Measurements from ENCODE around the gene AKR1A1.
A peak's percentile ranks its signal among the peaks of the same experiment; 100 is the strongest.
"Not testable (repeated sequence)": the region's sequence is repeated elsewhere in the genome, so short reads cannot be mapped to it uniquely, and the experiment has no call there.

Gene AKR1A1

DNA sequence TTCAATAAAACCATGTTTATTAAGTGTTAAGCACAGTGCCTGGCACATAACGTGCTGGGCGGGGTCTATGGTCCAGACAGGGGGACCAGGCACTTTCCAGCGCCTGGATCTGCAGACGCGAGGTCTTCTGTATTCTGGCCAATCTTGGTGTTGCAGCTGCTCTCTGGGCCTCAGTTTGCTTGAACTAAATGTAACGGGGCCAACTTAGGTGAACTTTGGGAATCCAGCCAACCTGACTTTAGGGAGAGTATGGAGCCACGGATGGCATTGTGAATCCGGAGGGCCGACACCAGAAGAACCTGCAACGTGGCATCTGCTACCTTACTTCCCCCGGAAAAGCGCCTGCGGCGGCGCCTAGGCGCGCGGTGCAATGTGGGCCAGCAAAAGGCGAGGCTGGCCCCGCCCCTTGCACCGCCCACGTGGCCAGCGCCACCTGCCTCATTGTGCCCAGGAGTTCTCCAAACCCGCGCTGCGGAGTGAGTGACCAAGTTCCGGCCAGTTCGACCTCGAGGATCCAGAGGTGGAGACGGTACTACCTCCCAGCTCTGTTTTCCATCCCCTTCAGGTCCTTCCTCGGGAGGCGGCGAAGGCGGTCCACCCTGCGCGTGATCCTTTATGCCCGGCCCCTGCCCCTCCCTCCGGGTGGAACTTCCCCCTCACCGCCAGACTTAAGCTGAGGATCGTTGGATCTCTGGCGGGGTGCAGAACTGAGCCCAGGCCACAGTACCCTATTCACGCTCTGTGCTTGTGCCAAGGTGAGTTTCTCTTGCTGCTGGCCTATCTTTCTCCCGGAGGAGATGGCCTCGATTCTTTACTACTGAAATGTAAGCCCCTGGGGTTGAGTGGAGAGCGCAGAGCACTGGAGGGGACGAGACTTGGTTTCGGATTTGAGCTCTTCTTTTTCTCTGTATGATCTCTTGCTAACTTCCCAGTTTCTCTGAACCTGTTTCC is at the start of gene AKR1A1:
Gene AKR1A1, plus strand, starts transcription at position 426 of the 951 bp plus-strand sequence. CDS start 10,969 bp downstream, outside the sequence.
- DNase-seq = peak; percentile 96

DNA sequence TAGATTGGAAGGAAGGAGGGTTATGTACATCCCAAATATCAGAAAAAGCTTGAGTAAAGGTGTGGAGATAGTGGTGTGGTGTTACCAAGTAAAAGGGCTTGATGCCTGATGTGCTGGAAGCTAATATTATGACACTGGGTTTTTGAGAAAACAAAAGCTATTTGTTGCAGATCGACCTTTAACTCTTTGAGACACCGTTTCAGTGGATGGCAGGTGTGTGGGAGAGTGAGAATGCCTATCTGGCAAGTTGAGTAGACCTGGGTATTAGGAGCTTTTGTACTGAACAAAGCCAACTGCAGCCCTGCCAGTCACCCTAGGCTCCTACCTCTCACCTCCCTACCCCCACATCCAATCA is 49.1 kb upstream of the AKR1A1 start:
- no peak for DNase-seq

DNA sequence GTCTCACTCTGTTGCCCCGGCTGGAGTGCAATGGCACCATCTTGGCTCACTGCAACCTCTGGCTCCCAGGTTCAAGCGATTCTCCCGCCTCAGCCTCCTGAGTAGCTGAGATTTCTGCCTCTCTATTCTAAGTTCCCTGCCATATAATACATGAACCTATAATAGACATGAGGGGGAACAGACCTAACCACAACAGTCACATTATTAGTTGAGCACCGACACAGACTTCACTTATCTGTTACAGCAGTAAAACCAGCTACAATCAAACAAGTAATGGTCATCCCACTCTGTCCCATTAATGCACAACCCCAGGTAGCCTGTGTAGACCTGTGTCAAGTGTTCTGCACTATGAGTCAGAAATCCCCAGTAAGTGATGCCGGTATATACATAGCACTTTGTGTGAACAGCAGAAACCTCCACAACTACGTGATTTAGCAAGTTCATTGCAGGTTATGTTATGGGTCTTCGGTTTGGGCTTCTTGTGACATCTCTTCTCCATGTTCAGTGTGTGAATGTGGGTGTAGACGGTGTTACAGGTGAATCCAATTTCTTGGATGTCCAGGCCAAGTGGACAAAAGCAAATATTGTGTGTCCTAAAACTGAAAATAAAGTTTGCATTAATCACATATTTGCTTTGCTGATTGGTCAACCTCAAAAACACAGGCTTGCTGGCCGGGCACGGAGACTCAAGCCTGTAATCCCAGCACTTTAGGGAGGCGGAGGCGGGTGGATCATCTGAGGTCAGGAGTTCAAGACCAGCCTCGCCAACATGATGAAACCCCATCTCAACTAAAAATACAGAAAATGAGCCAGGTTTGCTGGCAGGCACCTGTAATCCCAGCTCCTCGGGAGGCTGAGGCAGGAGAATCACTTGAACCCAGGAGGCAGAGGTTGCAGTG is 46.9 kb upstream of the AKR1A1 start:
- no peak for DNase-seq

DNA sequence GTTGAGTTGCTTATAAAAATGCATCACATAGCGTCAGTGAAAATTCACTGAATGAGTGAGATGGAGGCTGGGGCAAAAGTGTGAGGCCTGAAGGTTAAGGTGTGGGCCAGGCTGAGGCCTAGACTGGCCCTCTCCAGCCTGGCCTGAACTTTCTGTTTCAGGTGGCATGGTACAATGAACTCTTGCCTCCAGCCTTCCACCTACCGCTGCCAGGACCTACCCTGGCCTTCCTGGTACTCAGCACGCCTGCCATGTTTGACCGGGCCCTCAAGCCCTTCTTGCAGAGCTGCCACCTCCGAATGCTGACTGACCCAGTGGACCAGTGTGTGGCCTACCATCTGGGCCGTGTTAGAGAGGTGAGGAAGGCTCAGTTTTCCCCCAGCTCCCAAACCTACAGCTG is 43.4 kb upstream of the AKR1A1 start:
- no peak for DNase-seq

- DNase-seq = no peak
These were observed 42.7 kb upstream of the AKR1A1 start for GRCh38 chr1:45507893-45508292.

DNA sequence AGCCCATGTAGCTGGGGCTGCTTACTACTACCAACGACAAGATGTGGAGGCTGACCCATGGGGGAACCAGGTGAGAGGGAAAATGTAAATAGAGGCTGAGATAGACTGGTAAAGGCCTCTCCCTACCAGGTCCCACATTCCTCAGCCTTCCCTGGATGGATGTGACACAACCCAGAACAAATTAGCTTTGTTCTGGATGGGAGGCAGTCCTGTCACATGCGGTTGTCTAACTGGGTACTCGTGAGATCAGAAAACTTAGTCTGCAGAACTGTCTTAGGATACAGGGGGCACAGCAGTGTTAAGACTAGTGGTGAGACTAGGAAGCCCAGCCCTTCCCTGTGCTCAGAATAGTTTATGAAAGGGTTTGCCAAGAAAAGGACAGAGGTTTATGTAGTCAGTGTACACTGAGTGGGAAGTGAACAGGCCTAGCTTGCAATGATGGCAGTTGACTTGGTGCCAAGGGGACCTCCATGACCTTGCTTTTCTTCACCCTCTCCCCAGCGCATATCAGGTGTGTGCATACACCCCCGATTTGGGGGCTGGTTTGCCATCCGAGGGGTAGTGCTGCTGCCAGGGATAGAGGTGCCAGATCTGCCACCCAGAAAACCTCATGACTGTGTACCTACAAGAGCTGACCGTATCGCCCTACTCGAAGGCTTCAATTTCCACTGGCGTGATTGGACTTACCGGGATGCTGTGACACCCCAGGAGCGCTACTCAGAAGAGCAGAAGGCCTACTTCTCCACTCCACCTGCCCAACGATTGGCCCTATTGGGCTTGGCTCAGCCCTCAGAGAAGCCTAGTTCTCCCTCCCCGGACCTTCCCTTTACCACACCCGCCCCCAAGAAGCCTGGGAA is 42.1 kb upstream of the AKR1A1 start:
- peak; percentile 40 for DNase-seq

DNA sequence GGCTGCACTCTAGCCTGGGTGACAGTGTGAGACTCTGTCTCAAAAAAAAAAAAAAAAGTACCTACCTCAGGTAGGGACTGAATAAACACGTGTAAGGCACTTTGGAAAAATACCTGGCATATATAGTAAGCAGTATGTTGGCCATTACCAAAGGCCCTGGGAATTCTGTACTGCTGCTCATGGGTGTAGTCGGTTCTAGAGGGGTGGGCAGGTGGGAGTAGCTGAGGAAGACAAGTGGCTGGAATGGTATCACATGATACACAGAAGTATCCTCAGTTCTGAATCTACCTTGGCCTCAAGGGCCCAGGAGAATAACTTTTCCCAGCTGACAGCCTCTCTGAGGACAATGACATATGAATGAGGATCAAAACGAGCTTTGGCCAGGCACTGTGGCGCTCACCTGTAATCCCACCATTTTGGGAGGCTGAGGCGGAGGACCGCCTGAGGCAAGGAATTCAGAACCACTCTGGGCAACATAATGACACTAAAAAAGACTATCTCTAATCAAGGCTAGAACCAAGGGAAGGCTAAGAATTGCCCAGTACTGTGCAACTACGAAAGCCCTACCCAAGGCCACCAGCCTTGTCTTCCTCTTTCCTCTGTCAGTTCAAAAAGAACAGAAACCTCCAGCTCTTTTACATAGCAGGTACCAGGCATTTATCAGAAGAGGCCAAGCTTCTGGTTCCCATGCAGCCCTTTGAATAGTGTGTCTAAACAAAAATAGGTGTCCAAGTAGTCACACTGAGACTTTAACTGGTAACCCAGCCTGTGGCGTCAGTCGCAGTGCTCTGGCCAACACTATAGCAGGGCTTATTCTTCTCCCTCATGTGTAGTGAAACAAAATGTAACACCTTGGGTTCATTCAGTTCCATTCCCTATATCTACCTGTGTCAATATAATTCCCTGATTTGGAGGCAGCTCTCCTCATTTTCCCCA is 40.3 kb upstream of the AKR1A1 start:
- no peak for DNase-seq

DNA sequence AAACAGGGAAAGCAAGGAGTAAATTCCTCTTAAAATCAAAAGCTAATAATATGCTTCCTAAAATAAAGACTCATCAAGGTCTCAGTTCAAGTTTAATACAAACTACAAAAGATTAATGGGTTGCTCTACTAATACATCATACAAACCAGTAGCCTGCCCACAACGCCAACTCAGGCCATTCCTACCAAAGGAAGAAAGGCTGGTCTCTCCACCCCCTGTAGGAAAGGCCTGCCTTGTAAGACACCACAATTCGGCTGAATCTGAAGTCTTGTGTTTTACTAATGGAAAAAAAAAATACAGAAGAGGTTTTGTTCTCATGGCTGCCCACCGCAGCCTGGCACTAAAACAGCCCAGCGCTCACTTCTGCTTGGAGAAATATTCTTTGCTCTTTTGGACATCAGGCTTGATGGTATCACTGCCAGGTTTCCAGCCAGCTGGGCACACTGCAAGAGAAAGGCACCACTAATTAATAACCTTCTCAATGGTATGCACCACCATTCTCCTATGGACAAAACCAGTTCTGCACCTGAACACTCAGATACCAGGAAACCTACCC is 39.6 kb upstream of the AKR1A1 start:
- no peak for DNase-seq

GRCh38 chr1:45512641-45513054 is 38.0 kb upstream of the AKR1A1 start:
- peak; percentile 84 for DNase-seq

DNA sequence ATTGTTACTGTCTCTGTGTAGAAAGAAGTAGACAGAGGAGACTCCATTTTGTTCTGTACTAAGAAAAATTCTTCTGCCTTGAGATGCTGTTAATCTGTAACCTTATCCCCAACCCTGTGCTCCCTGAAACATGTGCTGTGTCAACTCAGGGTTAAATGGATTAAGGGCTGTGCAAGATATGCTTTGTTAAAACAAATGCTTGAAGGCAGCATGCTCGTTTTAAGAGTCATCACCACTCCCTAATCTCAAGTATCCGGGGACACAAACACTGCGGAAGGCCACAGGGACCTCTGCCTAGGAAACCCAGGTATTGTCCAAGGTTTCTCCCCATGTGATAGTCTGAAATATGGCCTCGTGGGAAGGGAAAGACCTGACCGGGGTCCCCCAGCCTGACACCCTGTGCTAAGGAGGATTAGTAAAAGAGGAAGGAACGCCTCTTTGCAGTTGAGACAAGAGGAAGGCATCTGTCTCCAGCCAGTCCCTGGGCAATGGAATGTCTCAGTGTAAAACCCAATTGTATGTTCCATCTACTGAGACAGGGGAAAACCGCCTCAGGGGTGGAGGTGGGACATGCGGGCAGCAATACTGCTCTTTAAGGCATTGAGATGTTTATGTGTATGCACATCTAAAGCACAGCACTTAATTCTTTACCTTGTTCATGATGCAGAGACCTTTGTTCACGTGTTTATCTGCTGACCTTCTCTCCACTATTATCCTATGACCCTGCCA is 36.9 kb upstream of the AKR1A1 start:
- DNase-seq = not testable (repeated sequence)

DNA sequence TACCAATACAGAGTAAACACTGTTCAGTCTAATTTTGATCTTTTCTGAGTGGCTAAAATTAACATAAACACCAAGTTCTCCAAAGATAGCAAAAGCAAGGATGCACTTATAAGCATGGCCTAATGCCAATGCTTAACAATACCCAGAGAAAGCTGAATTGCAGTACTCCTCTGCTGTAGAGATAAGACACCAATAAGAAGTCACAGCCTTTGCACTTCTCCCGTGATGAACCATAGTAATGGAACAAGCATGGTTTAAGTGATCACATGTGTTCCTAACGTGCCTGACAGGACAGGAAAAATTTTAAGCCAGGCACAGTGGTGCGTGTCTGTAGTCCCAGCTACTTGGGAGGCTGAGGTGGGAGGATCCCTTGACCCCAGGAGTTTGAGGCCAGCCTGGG is 34.6 kb upstream of the AKR1A1 start:
- DNase-seq = no peak

DNA sequence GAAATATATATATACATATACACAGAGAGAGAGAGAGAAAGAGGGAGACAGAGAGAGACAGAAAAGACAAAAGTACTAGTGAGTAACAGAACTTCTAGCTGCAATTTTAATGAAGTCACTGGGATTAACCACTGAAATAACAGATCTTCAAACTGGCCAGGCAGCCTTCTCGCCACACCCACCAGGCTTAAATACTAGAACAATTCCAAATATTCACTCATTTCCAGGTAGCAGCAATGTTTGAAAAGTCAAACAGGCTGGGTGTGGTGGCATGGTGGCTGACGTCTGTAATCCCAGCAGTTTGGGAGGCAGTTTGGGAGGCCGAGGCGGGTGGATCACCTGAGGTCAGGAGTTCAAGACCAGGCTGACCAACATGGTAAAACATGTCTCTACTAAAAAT is 34.2 kb upstream of the AKR1A1 start:
- no peak for DNase-seq

DNA sequence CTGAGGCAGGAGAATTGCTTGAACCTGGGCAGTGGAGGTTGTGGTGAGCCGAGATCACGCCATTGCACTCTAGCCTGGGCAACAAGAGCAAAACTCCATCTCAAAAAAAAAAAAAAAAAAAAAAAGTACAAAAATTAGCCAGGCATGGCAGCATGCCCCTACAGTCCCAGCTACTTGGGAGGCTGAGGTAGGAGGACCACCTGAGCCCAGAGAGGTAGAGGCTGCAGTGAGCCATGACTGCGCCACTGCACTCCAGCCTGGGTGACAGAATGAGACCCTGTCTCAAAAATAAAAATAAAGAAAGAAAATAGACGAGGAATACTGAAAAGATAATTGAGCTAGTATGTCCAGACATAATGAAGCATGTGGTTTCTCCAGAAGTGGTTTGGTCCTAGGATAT is 32.3 kb upstream of the AKR1A1 start:
- not testable (repeated sequence) for DNase-seq

- DNase-seq = no peak
These were observed 31.7 kb upstream of the AKR1A1 start for GRCh38 chr1:45518910-45519309.

GRCh38 chr1:45519774-45520173 is 30.9 kb upstream of the AKR1A1 start:
- not testable (repeated sequence) for DNase-seq

GRCh38 chr1:45521413-45522323 is 29.0 kb upstream of the AKR1A1 start, which contains the start of gene PRDX1:
Gene PRDX1 (minus strand): TSS chr1:45521884. CDS start chr1:45519043, 2,841 bp downstream.
- DNase-seq = peak; percentile 98

- no peak for DNase-seq
These were observed 28.1 kb upstream of the AKR1A1 start for GRCh38 chr1:45522324-45523104.

GRCh38 chr1:45523516-45523915 is 27.1 kb upstream of the AKR1A1 start:
- DNase-seq = not testable (repeated sequence)
